CD14-positive monocyte (primary cell): Measurements from ENCODE around the gene AKAP8L. TPM values are rescaled to one million over a fixed set of nuclear protein-coding genes. Genes with fewer than 3 reads are reported as not detected.

Experiments
- DNase-seq, 3 donors: peaks; one replicate each; pipeline ENCODE4 v3.0.0-alpha.2; 2011 to 2022
- H2AFZ ChIP-seq: 2 replicates; pipeline ENCODE4 v1.6.0; 2012; ENCODE audit warnings: mild to moderate bottlenecking, low read depth, low read length, inconsistent platforms; ENCODE audit not compliant: insufficient read depth, poor library complexity, severe bottlenecking
- H3K27ac ChIP-seq, 2 donors: 1 replicate in 1 of 2; 2 replicates in 1 of 2; pipeline ENCODE4 v1.5.1; 2012 to 2013; ENCODE audit warnings: low read length in 2 of 2, control low read depth in 1 of 2, inconsistent platforms in 1 of 2, low read depth in 1 of 2, mild to moderate bottlenecking in 1 of 2
- H3K27me3 ChIP-seq, 2 donors: one replicate each; pipeline versions ENCODE4 v1.6.0 to v1.6.1; 2011 to 2013; ENCODE audit warnings: low read length in 2 of 2; ENCODE audit not compliant: control insufficient read depth in 2 of 2, insufficient read depth in 2 of 2
- H3K36me3 ChIP-seq, 2 donors: replicated peaks in 1 of 2; 1 replicate in 1 of 2; 2 replicates in 1 of 2; pipeline versions ENCODE4 v1.5.1 to v1.6.1; 2012 to 2013; ENCODE audit warnings: low read length in 2 of 2, control low read depth in 1 of 2, inconsistent platforms in 1 of 2, mild to moderate bottlenecking in 1 of 2; ENCODE audit not compliant: insufficient read depth in 2 of 2, control insufficient read depth in 1 of 2
- H3K4me1 ChIP-seq, 2 donors: 1 replicate in 1 of 2; 2 replicates in 1 of 2; pipeline versions ENCODE4 v1.5.1 to v1.6.1; 2012 to 2013; ENCODE audit warnings: low read length in 2 of 2, control low read depth in 1 of 2, inconsistent platforms in 1 of 2, mild to moderate bottlenecking in 1 of 2, moderate library complexity in 1 of 2; ENCODE audit not compliant: insufficient read depth in 2 of 2, control insufficient read depth in 1 of 2
- H3K4me2 ChIP-seq: replicated peaks from 2 replicates; pipeline ENCODE3; 2012; ENCODE audit warnings: low read length, moderate library complexity, mild to moderate bottlenecking; ENCODE audit not compliant: poor library complexity, severe bottlenecking; ENCODE audit errors: extremely low read depth
- H3K4me3 ChIP-seq, 3 experiments: fragments of 200-600 bp in 1 of 3; sonication (generic) in 1 of 3; replicated peaks in 1 of 3; 1 replicate in 2 of 3; 2 replicates in 1 of 3; pipeline ENCODE4 v1.5.1; 2011 to 2013; ENCODE audit warnings: low read length in 3 of 3, mild to moderate bottlenecking in 3 of 3, control low read depth in 2 of 3, low read depth in 2 of 3, inconsistent platforms in 1 of 3, moderate library complexity in 1 of 3
- H3K79me2 ChIP-seq: 2 replicates; pipeline ENCODE4 v1.6.0; 2012; ENCODE audit warnings: mild to moderate bottlenecking, control low read depth, inconsistent platforms, low read length, moderate library complexity; ENCODE audit not compliant: insufficient read depth
- H3K9ac ChIP-seq: 2 replicates; pipeline ENCODE4 v1.6.0; 2017; ENCODE audit warnings: low read length, mild to moderate bottlenecking; ENCODE audit not compliant: insufficient read depth, poor library complexity, severe bottlenecking
- H3K9me3 ChIP-seq, 2 donors: replicated peaks in 1 of 2; 1 replicate in 1 of 2; 2 replicates in 1 of 2; pipeline versions ENCODE4 v1.5.1 to v1.6.1; 2012 to 2013; ENCODE audit warnings: low read length in 2 of 2, control low read depth in 1 of 2; ENCODE audit not compliant: control insufficient read depth in 1 of 2, insufficient read depth in 1 of 2
- H4K20me1 ChIP-seq: 2 replicates; pipeline ENCODE4 v1.6.0; 2012; ENCODE audit warnings: mild to moderate bottlenecking, low read length, control low read depth, moderate library complexity; ENCODE audit not compliant: insufficient read depth
- H3K27ac Mint-ChIP-seq, 7 donors: one replicate each; pipeline ENCODE4 v1.8.0; 2020; ENCODE audit warnings: mild to moderate bottlenecking in 7 of 7, mixed read lengths in 7 of 7, moderate library complexity in 6 of 7, inconsistent platforms in 2 of 7
- H3K27me3 Mint-ChIP-seq, 3 donors: one replicate each; pipeline ENCODE4 v1.8.0; 2021 to 2022; ENCODE audit warnings: low read depth in 3 of 3, mild to moderate bottlenecking in 3 of 3, mixed read lengths in 3 of 3, moderate library complexity in 3 of 3, inconsistent platforms in 1 of 3
- H3K36me3 Mint-ChIP-seq, 2 donors: one replicate each; pipeline ENCODE4 v1.8.0; 2020; ENCODE audit warnings: mixed read lengths in 2 of 2, inconsistent platforms in 1 of 2, mild to moderate bottlenecking in 1 of 2
- H3K4me1 Mint-ChIP-seq: one replicate; pipeline ENCODE4 v1.8.0; 2020; ENCODE audit warnings: mild to moderate bottlenecking, mixed read lengths
- H3K4me3 Mint-ChIP-seq, 2 donors: one replicate each; pipeline ENCODE4 v1.8.0; 2020; ENCODE audit warnings: mild to moderate bottlenecking in 2 of 2, mixed read lengths in 2 of 2, moderate library complexity in 1 of 2
- H3K9me3 Mint-ChIP-seq, 7 donors: one replicate each; pipeline ENCODE4 v1.8.0; 2020 to 2022; ENCODE audit warnings: mixed read lengths in 7 of 7, mild to moderate bottlenecking in 6 of 7, moderate library complexity in 6 of 7, inconsistent platforms in 2 of 7
- CTCF ChIP-seq: fragments of 200-600 bp; IDR thresholded peaks from one replicate; pipeline ENCODE4 v1.8.0; 2022; ENCODE audit warnings: antibody characterized with exemption, mild to moderate bottlenecking
- WGBS: methylation state at CpG from one replicate; pipeline ENCODE4 v1.1.5; 2013; ENCODE audit warnings: missing lambda C conversion rate; ENCODE audit not compliant: insufficient coverage; 5-methylcytosine and 5-hydroxymethylcytosine counted together
- intact Hi-C, 2 donors: fragments of 100-400 bp; cut with micrococcal nuclease; formaldehyde crosslinking; loops; one replicate each; pipeline versions ENCODE4 v1.15.0 to v1.15.1; 2023
- polyA plus RNA-seq, 3 donors: library from polyadenylated mRNA; depleted of rRNA in 1 of 3; unstranded in 2 of 3; stranded (reverse) in 1 of 3; fragments of 300-500 nt in 2 of 3; fragments of >200 nt in 1 of 3; fragmentation: Illumina TruSeq in 2 of 3; gene quantifications; 1 replicate in 2 of 3; 2 replicates in 1 of 3; pipeline ENCODE4 v1.2.3, GENCODE V29; 2012 to 2021

The AKAP8L gene
- polyA plus RNA-seq, 3 donors, result 21.4 to 103 (median 39.0) TPM

- intact Hi-C loops, result no loop called here
- Histone ChIP-seq H3K4me3 (no peak overlapping the region), H3K4me2 (no peak overlapping the region), H3K4me1 (no peaks in the 10 kb centered on the region), H3K9ac (no peak overlapping the region), H3K79me2 (peaks cover 56% of the 10 kb centered on the region), H4K20me1 (peaks cover 90% of the 10 kb centered on the region), H3K36me3 (peaks cover 87 to 98% of the 10 kb centered on the region in 2 donors), H3K27me3 (no peaks in the 10 kb centered on the region), H2AFZ (no peak overlapping the region), H3K9me3 (no peaks in the 10 kb centered on the region), H3K27ac (no peak overlapping the region)
- Mint-ChIP-seq H3K4me1 (peaks cover 3% of the 10 kb centered on the region), H3K4me3 (no peak overlapping the region), H3K36me3 (peaks cover 64 to 85% of the 10 kb centered on the region in 2 donors), H3K27me3 (no peaks in the 10 kb centered on the region), H3K27ac (no peak overlapping the region), H3K9me3 (peaks cover 0 to 1% (median 0%) of the 10 kb centered on the region in 7 donors)
- TF ChIP-seq CTCF, result no peak
- DNase-seq, result no peak
- 97% methylated on average over 17 of the region's 17 CpGs for WGBS
Measured at GRCh38 chr19:15401397-15401710, 17.4 kb downstream of the AKAP8L start.

DNA sequence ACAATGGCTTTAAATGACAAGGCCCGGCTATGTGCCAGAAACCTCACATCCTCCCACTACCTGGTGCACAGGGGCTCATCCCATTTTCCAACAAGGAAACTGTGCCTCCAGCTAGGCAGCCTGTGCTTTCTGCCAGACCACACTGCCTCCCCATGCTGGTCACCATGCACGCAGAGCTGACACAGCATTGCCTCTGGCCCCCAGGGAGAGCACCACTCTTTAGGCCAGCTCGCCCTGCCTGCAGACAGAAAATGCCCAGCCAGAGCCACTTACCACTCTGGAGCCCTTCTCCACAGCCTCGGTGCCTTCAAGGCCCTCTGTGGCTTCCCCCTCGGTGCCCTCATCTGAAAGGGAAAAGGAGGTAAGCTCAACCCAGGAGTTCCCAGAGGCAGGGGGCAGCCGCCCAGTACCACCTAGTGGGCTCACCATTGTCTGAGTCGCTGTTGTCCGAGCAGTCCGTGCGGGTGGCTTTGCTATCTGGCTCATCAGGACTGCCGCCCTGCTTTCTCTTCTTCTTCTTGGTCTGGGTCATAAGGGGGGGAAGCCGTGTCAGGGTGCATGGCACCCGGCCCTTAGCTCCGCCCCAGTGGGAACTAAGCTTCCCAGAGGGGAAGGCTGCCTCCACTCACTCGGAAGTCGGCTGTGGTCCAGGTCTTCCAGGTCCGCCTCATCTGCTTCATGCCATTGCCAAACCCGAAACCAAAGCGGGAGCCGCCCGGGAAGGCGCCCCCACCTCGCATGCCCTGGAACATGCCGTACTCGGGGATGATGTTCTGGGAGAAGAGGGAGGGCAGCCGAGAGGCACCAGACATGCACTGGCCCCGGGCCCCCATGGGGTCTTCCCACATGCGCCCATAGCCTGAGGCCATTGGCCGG lies 18.0 kb downstream of the AKAP8L start:
- DNase-seq, result no peak
- Histone ChIP-seq H3K9me3 (no peaks in the 10 kb centered on the region), H3K27ac (no peak overlapping the region), H3K79me2 (peaks cover 50% of the 10 kb centered on the region), H3K4me2 (no peak overlapping the region), H3K9ac (no peak overlapping the region), H3K4me1 (no peaks in the 10 kb centered on the region), H3K36me3 (peaks cover 89 to 100% of the 10 kb centered on the region in 2 donors), H4K20me1 (peaks cover 91% of the 10 kb centered on the region), H2AFZ (no peak overlapping the region), H3K4me3 (no peak overlapping the region), H3K27me3 (no peaks in the 10 kb centered on the region)
- H3K36me3 Mint-ChIP-seq, result peaks cover 64 to 85% of the 10 kb centered on the region in 2 donors
- WGBS, result 96% methylated on average over 22 of the region's 29 CpGs
- intact Hi-C loops, result no loop called here
- H3K4me3 Mint-ChIP-seq, result no peak overlapping the region
- H3K27me3 Mint-ChIP-seq, result no peaks in the 10 kb centered on the region
- H3K27ac Mint-ChIP-seq, result peak overlapping the region in 2 of 7 donors; percentile 48 to 58
- TF ChIP-seq CTCF, result no peak
- H3K9me3 Mint-ChIP-seq, result peaks cover 0 to 1% (median 0%) of the 10 kb centered on the region in 7 donors
- H3K4me1 Mint-ChIP-seq, result peaks cover 3% of the 10 kb centered on the region
